Right lobe of liver (tissue), 6 donors: Measurements from ENCODE around the gene STON2. TPM values are rescaled to one million over a fixed set of nuclear protein-coding genes. Genes with fewer than 3 reads are reported as not detected.

Source experiments
- ATAC-seq, 4 donors: fragments of 200-7000 bp; cut with Tn5 transposase; one replicate each; pipeline ENCODE4 v1.9.1; 2020; ENCODE audit warnings: mild to moderate bottlenecking in 4 of 4, moderate library complexity in 4 of 4
- DNase-seq, 3 donors: peaks; one replicate each; pipeline ENCODE4 v3.0.0-alpha.2; 2020
- H3K27ac ChIP-seq, 3 donors: fragments of 200-600 bp; one replicate each; pipeline ENCODE4 v1.8.0; 2022
- H3K27me3 ChIP-seq, 2 donors: fragments of 200-600 bp; one replicate each; pipeline ENCODE4 v1.8.0; 2022
- H3K36me3 ChIP-seq, 4 donors: fragments of 200-600 bp; sonication (generic) in 1 of 4; one replicate each; pipeline versions ENCODE4 v1.5.1 to v1.8.0; 2017 to 2022; ENCODE audit warnings: control low read depth in 1 of 4
- H3K4me1 ChIP-seq, 4 donors: fragments of 200-600 bp; sonication (generic) in 1 of 4; one replicate each; pipeline versions ENCODE4 v1.5.1 to v1.8.0; 2017 to 2022; ENCODE audit warnings: control low read depth in 1 of 4
- H3K4me3 ChIP-seq, 3 donors: fragments of 200-600 bp; one replicate each; pipeline ENCODE4 v1.8.0; 2022
- H3K9me3 ChIP-seq, 4 donors: fragments of 200-600 bp; sonication (generic) in 1 of 4; one replicate each; pipeline versions ENCODE4 v1.5.1 to v1.8.0; 2017 to 2022; ENCODE audit warnings: control low read depth in 1 of 4
- POLR2A ChIP-seq: fragments of 450-650 bp; IDR thresholded peaks from one replicate; pipeline ENCODE4 v1.6.1; 2017; ENCODE audit warnings: antibody characterized with exemption, mild to moderate bottlenecking
- WGBS: methylation state at CpG from one replicate; pipeline ENCODE4 v1.1.6; 2018; ENCODE audit warnings: low coverage, low lambda C conversion rate; ENCODE audit not compliant: insufficient coverage; ENCODE audit errors: missing lambda C conversion rate; 5-methylcytosine and 5-hydroxymethylcytosine counted together
- intact Hi-C, 2 donors: fragments of 100-400 bp; cut with DNase I; formaldehyde crosslinking; loops; one replicate each; pipeline versions ENCODE4 v1.11.2 to v1.14.1; 2022
- total RNA-seq, 6 experiments: library from RNA; depleted of rRNA in 2 of 6; stranded (reverse); fragments of >200 nt in 2 of 6; fragmentation: NEBNext Ultra II Directional in 3 of 6; extraction: Animal tissue kit (Norgen Biotek cat#: 25700) in 3 of 6; gene quantifications; one replicate each; pipeline versions ENCODE4 v1.1.0 to v1.2.4, GENCODE V29; 2016 to 2023
- TF ChIP-seq, protein P1 (sequence below), 4 donors: fragments of 200-600 bp in 3 of 4; fragments of 450-650 bp in 1 of 4; IDR thresholded peaks; one replicate each; pipeline versions ENCODE4 v1.5.1 to v1.8.0; 2016 to 2022; ENCODE audit warnings: antibody characterized with exemption in 4 of 4, mild to moderate bottlenecking in 2 of 4
- donor health status: DM: no; HTN: yes; CAD: no.
- donor health status: DM: no; HTN: no; CAD: no.
- donor health status: DM: no; HTN: no; CAD: no.
- donor health status: DM: no; HTN: yes; CAD: no.
- donor health status: DM: no; HTN: yes; CAD: no.

STON2 gene
- total RNA-seq, 6 experiments from 2014 or later: 4.9 to 23.7 (median 10.7) TPM

DNA sequence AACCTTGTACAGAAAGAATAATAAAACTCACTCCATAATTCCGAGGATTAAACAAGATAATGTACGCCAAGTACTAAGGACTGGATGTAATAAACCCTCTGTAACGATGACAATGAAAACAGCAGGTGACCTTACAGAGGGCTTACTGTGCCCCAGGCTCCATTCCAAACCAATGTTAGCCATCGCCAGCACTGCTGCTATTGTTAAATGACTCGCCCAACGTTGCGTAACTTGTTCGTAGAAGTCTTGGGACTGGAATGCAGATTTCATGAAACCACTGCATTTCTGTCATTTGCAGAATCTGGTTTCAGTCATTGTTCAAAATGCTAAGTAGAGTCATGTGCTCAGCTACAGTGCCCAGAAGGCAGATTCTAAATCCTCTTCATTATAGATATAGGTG lies 728 bp upstream of the STON2 start:
- Histone ChIP-seq H3K9me3 (no peaks in the 10 kb centered on the region), H3K4me3 (no peak overlapping the region), H3K27me3 (no peaks in the 10 kb centered on the region), H3K27ac (no peak overlapping the region), H3K36me3 (no peaks in the 10 kb centered on the region), H3K4me1 (peaks cover 0 to 3% (median 0%) of the 10 kb centered on the region in 4 donors)
- ATAC-seq (peak; percentile 33 to 52 (median 48)), DNase-seq (no peak)
- intact Hi-C loops: no loop called here
- WGBS: 45% methylated on average over 8 of the region's 8 CpGs
- TF ChIP-seq, protein P1, sequence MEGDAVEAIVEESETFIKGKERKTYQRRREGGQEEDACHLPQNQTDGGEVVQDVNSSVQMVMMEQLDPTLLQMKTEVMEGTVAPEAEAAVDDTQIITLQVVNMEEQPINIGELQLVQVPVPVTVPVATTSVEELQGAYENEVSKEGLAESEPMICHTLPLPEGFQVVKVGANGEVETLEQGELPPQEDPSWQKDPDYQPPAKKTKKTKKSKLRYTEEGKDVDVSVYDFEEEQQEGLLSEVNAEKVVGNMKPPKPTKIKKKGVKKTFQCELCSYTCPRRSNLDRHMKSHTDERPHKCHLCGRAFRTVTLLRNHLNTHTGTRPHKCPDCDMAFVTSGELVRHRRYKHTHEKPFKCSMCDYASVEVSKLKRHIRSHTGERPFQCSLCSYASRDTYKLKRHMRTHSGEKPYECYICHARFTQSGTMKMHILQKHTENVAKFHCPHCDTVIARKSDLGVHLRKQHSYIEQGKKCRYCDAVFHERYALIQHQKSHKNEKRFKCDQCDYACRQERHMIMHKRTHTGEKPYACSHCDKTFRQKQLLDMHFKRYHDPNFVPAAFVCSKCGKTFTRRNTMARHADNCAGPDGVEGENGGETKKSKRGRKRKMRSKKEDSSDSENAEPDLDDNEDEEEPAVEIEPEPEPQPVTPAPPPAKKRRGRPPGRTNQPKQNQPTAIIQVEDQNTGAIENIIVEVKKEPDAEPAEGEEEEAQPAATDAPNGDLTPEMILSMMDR (IDR thresholded peaks at IDR 0.05): no peak
- no peak for TF ChIP-seq POLR2A

DNA sequence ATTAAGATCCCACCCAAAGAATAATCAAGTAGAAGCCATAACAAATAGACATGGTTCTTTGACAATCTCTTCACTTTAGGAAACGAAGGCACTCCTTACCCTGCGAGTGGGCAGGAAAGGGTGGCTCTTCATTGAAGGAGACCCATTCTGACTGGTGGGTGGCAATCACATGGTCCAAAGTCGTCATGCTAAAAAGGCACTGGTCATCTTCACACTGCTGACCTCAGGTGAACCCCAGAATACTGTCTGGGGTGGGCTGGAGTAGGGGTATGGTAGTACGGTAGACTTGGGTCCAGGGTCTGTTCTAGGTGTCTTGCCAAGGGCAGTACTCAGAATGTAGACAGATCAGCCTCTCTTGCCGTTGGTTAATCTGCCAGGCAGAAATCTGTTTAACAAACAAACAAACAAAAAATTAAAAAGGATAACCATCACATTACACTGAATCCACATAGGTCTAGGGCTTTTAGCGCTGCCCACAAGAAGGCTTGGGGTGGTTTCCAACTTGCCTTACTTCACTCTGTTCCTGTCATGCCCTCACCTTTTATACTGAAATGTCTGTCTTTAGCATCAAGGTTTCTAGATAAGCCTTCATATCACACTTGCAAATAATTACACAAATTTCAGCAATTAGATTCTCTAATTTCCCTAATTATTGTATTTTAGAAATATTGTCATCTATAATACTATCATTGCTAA lies 1.8 kb downstream of the STON2 start:
- H3K4me3 ChIP-seq: peak overlapping the region in 1 of 3 donors; percentile 28
- H3K9me3 ChIP-seq: no peaks in the 10 kb centered on the region
- intact Hi-C loops: no loop called here
- WGBS: 39% methylated on average over 5 of the region's 6 CpGs
- peak overlapping the region in 1 of 3 donors; percentile 9 for H3K27ac ChIP-seq
- H3K36me3 ChIP-seq: no peaks in the 10 kb centered on the region
- H3K4me1 ChIP-seq: peaks cover 0 to 3% (median 0%) of the 10 kb centered on the region in 4 donors
- no peaks in the 10 kb centered on the region for H3K27me3 ChIP-seq
- DNase-seq (no peak), ATAC-seq (peak; percentile 43 to 61 (median 53))
- TF ChIP-seq, protein P1 (IDR thresholded peaks at IDR 0.05): no peak
- TF ChIP-seq POLR2A: no peak

DNA sequence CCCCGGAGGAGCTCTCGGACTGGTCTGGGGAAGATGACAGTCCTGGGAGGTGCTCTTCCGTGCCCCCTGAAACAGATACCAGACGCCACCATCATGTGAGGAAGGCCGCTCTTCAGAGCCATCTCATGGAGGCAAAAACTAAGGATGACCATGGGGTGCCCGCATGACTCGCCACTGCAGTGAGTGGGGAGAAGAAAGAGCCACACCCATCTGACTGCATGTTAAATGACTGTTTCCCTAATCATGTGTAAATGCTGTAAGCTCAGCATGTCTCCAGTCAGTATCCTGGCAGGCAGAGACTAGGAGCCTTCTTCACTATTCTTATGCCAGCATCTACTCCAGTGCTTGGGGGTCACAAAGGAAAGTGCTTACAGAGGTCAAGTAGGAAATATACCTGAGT lies 4.0 kb downstream of the STON2 start:
- Histone ChIP-seq H3K27me3 (no peaks in the 10 kb centered on the region), H3K4me3 (no peak overlapping the region), H3K36me3 (no peaks in the 10 kb centered on the region), H3K4me1 (peaks cover 0 to 3% (median 0%) of the 10 kb centered on the region in 4 donors), H3K9me3 (no peaks in the 10 kb centered on the region), H3K27ac (no peak overlapping the region)
- whole genome bisulfite sequencing: no CpG with 5 or more reads among the region's 7 CpGs
- peak in 1 of 3 donors; percentile 16 for DNase-seq
- TF ChIP-seq, protein P1 (IDR thresholded peaks at IDR 0.05): no peak
- TF ChIP-seq POLR2A: no peak
- intact Hi-C loops: no loop called here
- peak in 1 of 4 donors; percentile 32 for ATAC-seq

DNA sequence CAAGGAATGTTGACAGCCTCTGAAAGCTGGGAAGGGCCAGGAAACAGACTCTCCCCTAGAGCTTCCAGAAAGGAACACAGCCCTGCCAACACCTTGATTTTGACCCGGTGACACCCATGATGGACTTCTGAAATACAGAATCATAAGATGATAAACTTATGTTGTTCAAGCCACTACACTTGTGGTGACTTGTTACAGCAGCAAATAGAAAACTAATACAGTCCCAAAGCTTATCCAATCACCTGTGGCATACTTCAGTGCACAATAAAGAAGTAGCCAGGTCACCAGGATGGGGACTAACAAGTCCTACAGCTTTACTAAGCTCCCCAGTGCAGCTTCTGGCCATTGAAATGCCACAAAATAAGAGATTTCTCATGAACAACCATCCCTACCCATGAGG lies 5.4 kb downstream of the STON2 start:
- Histone ChIP-seq H3K4me1 (peaks cover 0 to 3% (median 0%) of the 10 kb centered on the region in 4 donors), H3K9me3 (no peaks in the 10 kb centered on the region), H3K27ac (no peak overlapping the region), H3K27me3 (no peaks in the 10 kb centered on the region), H3K36me3 (no peaks in the 10 kb centered on the region), H3K4me3 (no peak overlapping the region)
- WGBS: no CpG with 5 or more reads among the region's 1 CpG
- intact Hi-C loops: no loop called here
- DNase-seq: no peak
- ATAC-seq: no peak
- no peak for TF ChIP-seq POLR2A

DNA sequence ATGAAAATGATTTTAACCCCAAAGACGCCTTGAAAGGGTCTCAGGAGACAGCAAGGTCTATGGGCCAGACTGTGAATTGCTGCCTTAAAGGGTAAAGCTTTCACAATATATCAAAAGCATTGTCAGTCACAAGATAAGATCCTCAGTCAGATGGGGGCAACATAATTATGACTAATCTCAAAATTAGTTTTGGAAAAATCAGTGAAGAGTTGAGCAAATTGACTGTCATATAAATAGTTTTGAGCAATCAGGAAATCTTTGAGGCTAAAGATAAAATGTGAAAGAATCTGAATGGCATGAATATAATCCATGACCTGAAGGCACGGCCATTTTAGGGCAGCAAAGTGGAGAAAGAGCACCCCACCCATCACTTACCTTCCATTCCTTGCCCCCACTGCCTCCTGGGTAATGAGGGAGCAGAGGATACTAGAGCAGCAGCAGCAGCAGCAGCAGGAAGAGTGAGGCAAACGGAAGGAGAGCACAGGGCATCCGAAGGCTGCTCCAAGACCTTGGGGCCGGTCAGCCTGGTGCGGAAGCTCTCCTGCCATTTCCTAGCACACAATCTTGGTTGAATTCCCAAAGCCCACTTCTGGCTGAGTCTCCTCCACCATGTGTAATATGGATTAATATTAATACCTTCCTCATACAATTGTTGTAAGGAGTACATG lies 7.0 kb downstream of the STON2 start:
- intact Hi-C loops: no loop called here
- Histone ChIP-seq H3K9me3 (no peaks in the 10 kb centered on the region), H3K27me3 (no peaks in the 10 kb centered on the region), H3K36me3 (no peaks in the 10 kb centered on the region), H3K4me3 (no peak overlapping the region), H3K4me1 (peaks cover 0 to 1% (median 0%) of the 10 kb centered on the region in 4 donors), H3K27ac (no peak overlapping the region)
- 63% methylated on average over 2 of the region's 6 CpGs for WGBS
- ATAC-seq: peak in 3 of 4 donors; percentile 17 to 54 (median 33)
- TF ChIP-seq POLR2A: no peak
- TF ChIP-seq, protein P1 (IDR thresholded peaks at IDR 0.05): no peak
- DNase-seq: no peak
